Motor neuron (in vitro differentiated cells): ENCODE data around the gene NACC1. TPM values are rescaled to one million over a fixed set of nuclear protein-coding genes. Genes with fewer than 3 reads are reported as not detected.
"Not testable (repeated sequence)": the region's sequence is repeated elsewhere in the genome, so short reads cannot be mapped to it uniquely, and the experiment has no call there.

ENCODE experiments used
- ATAC-seq, 8 experiments: fragments of 200-7000 bp; cut with Tn5 transposase; replicated peaks in 6 of 8; 2 replicates each; pipeline ENCODE4 v1.8.0; 2021; ENCODE audit warnings: mild to moderate bottlenecking in 8 of 8, moderate library complexity in 8 of 8
- H3K27ac ChIP-seq, 2 donors: fragments of 250-450 bp; sonication (Bioruptor Pico); 2 replicates each; pipeline ENCODE4 v1.9.0; 2021; ENCODE audit warnings: antibody characterized with exemption in 2 of 2, mild to moderate bottlenecking in 2 of 2, moderate library complexity in 1 of 2
- H3K4me1 ChIP-seq, 2 donors: fragments of 250-450 bp; sonication (Bioruptor Pico); replicated peaks in 1 of 2; 2 replicates each; pipeline ENCODE4 v1.6.1; 2021; ENCODE audit warnings: antibody characterized with exemption in 2 of 2, mild to moderate bottlenecking in 2 of 2, moderate library complexity in 1 of 2
- H3K4me3 ChIP-seq, 5 donors: fragments of 250-450 bp; sonication (Bioruptor Pico); 2 replicates each; pipeline ENCODE4 v1.9.0; 2021; ENCODE audit warnings: antibody characterized with exemption in 5 of 5, mild to moderate bottlenecking in 5 of 5, moderate library complexity in 4 of 5
- WGBS, 10 experiments: fragments of 450-650 bp; shearing (Covaris generic); methylation state at CpG; one replicate each; pipeline ENCODE4 v1.0.0; 2022; 5-methylcytosine and 5-hydroxymethylcytosine counted together
- in situ Hi-C, 9 experiments: fragments of 400-800 bp; cut with MboI; loops; one replicate each; pipeline ENCODE4 v1.15.0; 2021; ENCODE audit warnings: low sequenced_read_pairs in 9 of 9, low pct_unique_long_range_greater_than_20kb in 2 of 9; ENCODE audit not compliant: unreplicated experiment in 9 of 9
- total RNA-seq, 8 experiments: library from RNA; unstranded; fragments of 300-600 nt; gene quantifications; 2 replicates each; pipeline versions ENCODE4 v1.2.3 to v1.2.4, GENCODE V29; 2022

The NACC1 gene
- total RNA-seq, 8 experiments from 2014 or later, result 9.7 to 56.8 (median 28.3) TPM

DNA sequence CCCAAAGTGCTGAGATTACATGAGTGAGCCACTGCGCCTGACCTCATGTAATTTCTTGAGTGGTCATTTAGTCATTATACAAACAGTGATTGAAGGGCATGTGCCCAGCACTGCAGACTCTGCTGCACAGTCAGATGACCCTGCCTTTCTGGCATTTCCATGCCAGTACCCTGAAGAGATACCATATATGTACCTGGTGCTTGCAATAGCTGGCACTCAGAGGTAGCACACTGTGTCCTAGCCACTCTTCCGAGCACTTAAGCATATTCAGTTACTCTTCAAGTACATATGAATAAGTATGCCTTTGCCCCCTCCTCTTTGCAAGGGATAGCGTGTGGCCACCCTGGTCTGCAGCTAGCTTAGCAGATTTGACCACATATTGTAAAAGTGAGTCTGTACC is 16.6 kb downstream of the NACC1 start:
- WGBS, 10 experiments, result 70 to 100% (median 93%) methylated on average over 1 to 3 of the region's 3 CpGs; no CpG with 5 or more reads in 4 of the 10 experiments
- Histone ChIP-seq H3K27ac (no peak overlapping the region), H3K4me1 (no peaks in the 10 kb centered on the region), H3K4me3 (no peak overlapping the region)
- no peak for ATAC-seq
- in situ Hi-C loops, result no loop called here

DNA sequence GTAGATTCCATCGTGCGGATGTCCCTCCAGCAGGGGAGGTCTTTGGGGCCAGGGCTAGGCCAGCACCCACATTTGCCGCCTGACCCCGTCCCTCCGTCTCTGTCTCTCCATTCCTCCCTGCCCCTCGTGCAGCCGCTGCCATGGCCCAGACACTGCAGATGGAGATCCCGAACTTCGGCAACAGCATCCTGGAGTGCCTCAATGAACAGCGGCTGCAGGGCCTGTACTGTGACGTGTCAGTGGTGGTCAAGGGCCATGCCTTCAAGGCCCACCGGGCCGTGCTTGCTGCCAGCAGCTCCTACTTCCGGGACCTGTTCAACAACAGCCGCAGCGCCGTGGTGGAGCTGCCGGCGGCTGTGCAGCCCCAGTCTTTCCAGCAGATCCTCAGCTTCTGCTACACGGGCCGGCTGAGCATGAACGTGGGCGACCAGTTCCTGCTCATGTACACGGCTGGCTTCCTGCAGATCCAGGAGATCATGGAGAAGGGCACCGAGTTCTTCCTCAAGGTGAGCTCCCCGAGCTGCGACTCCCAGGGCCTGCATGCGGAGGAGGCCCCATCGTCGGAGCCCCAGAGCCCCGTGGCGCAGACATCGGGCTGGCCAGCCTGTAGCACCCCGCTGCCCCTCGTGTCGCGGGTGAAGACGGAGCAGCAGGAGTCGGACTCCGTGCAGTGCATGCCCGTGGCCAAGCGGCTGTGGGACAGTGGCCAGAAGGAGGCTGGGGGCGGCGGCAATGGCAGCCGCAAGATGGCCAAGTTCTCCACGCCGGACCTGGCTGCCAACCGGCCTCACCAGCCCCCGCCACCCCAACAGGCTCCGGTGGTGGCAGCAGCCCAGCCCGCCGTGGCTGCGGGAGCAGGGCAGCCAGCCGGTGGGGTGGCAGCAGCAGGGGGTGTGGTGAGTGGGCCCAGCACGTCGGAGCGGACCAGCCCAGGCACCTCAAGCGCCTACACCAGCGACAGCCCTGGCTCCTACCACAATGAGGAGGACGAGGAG is 17.3 kb downstream of the NACC1 start:
- no peak overlapping the region for H3K27ac ChIP-seq
- H3K4me1 ChIP-seq, result no peaks in the 10 kb centered on the region
- ATAC-seq, result no peak
- WGBS, 10 experiments, result 89 to 100% (median 95%) methylated on average over 1 to 12 of the region's 60 CpGs; no CpG with 5 or more reads in 5 of the 10 experiments
- in situ Hi-C loops, result no loop called here
- H3K4me3 ChIP-seq, result no peak overlapping the region

GRCh38 chr19:13137290-13137794 is 19.3 kb downstream of the NACC1 start:
- no peaks in the 10 kb centered on the region for H3K4me1 ChIP-seq
- ATAC-seq, result no peak
- no peak overlapping the region for H3K4me3 ChIP-seq
- no peak overlapping the region for H3K27ac ChIP-seq
- in situ Hi-C loops, result no loop called here
- 82 to 100% methylated on average over 4 of the region's 28 CpGs; no CpG with 5 or more reads in 8 of the 10 experiments for WGBS, 10 experiments

- H3K4me1 ChIP-seq, result no peaks in the 10 kb centered on the region
- WGBS, 10 experiments, result 80 to 100% (median 88%) methylated on average over 4 to 6 of the region's 40 CpGs; no CpG with 5 or more reads in 6 of the 10 experiments
- in situ Hi-C loops, result no loop called here
- H3K4me3 ChIP-seq, result no peak overlapping the region
- H3K27ac ChIP-seq, result no peak overlapping the region
- peak in 3 of 8 experiments; percentile 7 to 13 (median 8) for ATAC-seq
Observed at GRCh38 chr19:13138171-13138915, 20.3 kb downstream of the NACC1 start.

DNA sequence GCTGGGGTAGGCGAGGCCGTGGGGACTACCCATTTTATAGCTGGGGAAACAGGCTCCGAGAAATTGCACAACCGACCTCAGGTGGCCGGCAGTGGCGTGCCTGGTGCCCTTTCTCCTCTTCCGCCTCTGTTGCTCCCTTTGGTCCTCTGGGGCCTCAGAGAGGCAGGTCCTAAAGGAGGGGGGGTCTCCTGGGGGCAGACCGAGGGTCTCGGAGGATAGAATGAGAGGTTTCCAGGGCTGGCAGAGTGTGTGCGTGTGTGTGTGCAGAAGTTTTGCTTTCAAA is 20.8 kb downstream of the NACC1 start:
- no peak overlapping the region for H3K4me3 ChIP-seq
- no peak for ATAC-seq

GRCh38 chr19:13139633-13140311 is 21.7 kb downstream of the NACC1 start:
- in situ Hi-C loops, result no loop called here
- WGBS, 10 experiments, result 40 to 100% (median 68%) methylated on average over 1 to 2 of the region's 11 CpGs; no CpG with 5 or more reads in 5 of the 10 experiments
- Histone ChIP-seq H3K4me3 (no peak overlapping the region), H3K4me1 (no peaks in the 10 kb centered on the region), H3K27ac (no peak overlapping the region)
- ATAC-seq, result peak in 2 of 8 experiments; percentile 4 to 30

More for the DNA sequence above, 20.8 kb downstream of the NACC1 start:
- in situ Hi-C loops, result no loop called here
- WGBS, 10 experiments, result 78 to 90% (median 80%) methylated on average over 1 to 7 of the region's 10 CpGs; no CpG with 5 or more reads in 7 of the 10 experiments
- no peak overlapping the region for H3K27ac ChIP-seq
- no peaks in the 10 kb centered on the region for H3K4me1 ChIP-seq

- in situ Hi-C loops, result no loop called here
- no peak overlapping the region for H3K27ac ChIP-seq
- no peak for ATAC-seq
- no peak overlapping the region for H3K4me3 ChIP-seq
- 0 to 100% (median 81%) methylated on average over 1 to 8 of the region's 16 CpGs for whole genome bisulfite sequencing, 10 experiments
- H3K4me1 ChIP-seq, result peaks cover 0 to 3% of the 10 kb centered on the region in 2 donors
Observed at GRCh38 chr19:13146763-13147563, 28.9 kb downstream of the NACC1 start.

- H3K4me1 ChIP-seq, in situ Hi-C loops, ATAC-seq: not testable (repeated sequence)
- Histone ChIP-seq H3K27ac (peak overlapping the region in 1 of 2 donors; percentile 43), H3K4me3 (peak overlapping the region; percentile 55 to 89 (median 82))
- WGBS, 10 experiments, result 0 to 72% (median 23%) methylated on average over 1 to 10 of the region's 17 CpGs; no CpG with 5 or more reads in 2 of the 10 experiments
Observed at GRCh38 chr19:13149173-13149627, 31.1 kb downstream of the NACC1 start.

- in situ Hi-C loops, result no loop called here
- Histone ChIP-seq H3K27ac (peak overlapping the region; percentile 43 to 80), H3K4me1 (peaks cover 0 to 3% of the 10 kb centered on the region in 2 donors), H3K4me3 (peak overlapping the region; percentile 55 to 89 (median 82))
- ATAC-seq, result peak; percentile 1 to 10 (median 5)
- WGBS, 10 experiments, result 0% methylated on average over 1 of the region's 46 CpGs; no CpG with 5 or more reads in 9 of the 10 experiments
Observed at GRCh38 chr19:13149628-13150186, 31.6 kb downstream of the NACC1 start.

GRCh38 chr19:13150187-13150930 is 32.3 kb downstream of the NACC1 start, which contains the start of the genes IER2 and STX10:
TSS of gene IER2 (plus strand) at chr19:13150411. CDS start at chr19:13153187, 2,776 bp downstream.
TSS of gene STX10 (minus strand) at chr19:13150375. CDS start at chr19:13150173, 202 bp downstream.
- 0% methylated on average over 3 to 9 of the region's 51 CpGs; no CpG with 5 or more reads in 7 of the 10 experiments for WGBS, 10 experiments

More at GRCh38 chr19:13150187-13150930, 32.3 kb downstream of the NACC1 start, which contains the start of the genes IER2 and STX10:
- Histone ChIP-seq H3K4me1 (peaks cover 0 to 3% of the 10 kb centered on the region in 2 donors), H3K27ac (peak within 1 kb of the TSS; percentile 76 to 80), H3K4me3 (peak within 1 kb of the TSS; percentile 55 to 89 (median 82))
- ATAC-seq, result peak; percentile 19 to 52 (median 47)
- in situ Hi-C loops, result no loop called here
